Glomerular visceral epithelial cell (primary cell): ENCODE data around the gene ZMYND10.
"Not testable (repeated sequence)": the region's sequence is repeated elsewhere in the genome, so short reads cannot be mapped to it uniquely, and the experiment has no call there.

ENCODE experiments used
- DNase-seq: peaks from one replicate; pipeline ENCODE4 v3.0.0-alpha.2; 2016; ENCODE audit errors: extremely low spot score

Gene ZMYND10

DNA sequence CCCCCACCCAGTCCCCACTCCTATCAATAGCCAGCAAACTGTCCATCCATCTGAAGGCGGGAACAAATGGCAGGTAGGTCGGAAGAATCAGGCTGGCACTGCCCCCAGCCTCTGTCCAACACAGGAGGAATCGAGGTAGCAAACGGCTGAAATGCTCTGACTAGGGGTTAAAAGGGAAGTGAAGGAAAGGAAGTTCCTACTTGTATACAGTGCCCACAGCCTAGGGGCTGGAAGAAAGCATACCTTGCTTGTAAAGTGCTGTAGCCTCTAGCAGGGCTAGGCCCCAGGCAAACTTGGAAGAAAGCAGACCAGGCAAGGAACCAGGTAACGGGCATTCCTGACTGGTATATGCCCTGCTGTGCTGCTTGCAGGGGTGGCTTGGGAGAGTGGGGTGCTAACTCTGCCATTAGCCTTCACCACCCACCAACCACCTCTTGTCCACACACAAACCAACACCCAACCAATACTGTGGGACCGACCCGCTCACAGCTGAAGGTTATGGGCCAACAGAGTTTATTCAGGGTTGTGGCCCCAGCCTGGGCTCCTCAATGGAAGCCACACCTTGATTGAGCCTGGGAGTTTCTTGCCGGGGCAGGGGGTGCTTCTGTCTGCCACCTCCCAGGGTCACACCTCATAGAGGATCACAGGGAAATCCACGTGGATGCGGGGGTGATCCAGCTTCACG, 19.9 kb downstream of the ZMYND10 start:
- DNase-seq, result no peak

DNA sequence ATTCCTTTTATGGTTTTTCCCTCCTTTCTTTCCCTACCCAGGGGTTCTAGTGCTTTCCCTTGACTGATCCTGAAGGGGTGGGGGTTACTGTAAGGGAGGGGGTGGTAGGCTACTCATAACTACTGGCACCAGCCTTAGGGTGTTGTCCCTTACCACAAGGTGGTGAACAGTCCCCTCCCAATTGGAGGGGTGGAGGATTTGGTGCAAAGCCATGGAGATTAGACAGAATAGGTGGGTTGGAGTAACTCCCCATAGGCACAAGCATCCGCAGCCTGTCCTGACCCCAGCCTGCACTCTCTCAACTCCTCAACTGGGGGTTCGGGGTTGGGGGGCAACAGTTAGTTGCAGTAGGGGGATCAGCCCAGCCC, 20.4 kb downstream of the ZMYND10 start:
- no peak for DNase-seq

DNA sequence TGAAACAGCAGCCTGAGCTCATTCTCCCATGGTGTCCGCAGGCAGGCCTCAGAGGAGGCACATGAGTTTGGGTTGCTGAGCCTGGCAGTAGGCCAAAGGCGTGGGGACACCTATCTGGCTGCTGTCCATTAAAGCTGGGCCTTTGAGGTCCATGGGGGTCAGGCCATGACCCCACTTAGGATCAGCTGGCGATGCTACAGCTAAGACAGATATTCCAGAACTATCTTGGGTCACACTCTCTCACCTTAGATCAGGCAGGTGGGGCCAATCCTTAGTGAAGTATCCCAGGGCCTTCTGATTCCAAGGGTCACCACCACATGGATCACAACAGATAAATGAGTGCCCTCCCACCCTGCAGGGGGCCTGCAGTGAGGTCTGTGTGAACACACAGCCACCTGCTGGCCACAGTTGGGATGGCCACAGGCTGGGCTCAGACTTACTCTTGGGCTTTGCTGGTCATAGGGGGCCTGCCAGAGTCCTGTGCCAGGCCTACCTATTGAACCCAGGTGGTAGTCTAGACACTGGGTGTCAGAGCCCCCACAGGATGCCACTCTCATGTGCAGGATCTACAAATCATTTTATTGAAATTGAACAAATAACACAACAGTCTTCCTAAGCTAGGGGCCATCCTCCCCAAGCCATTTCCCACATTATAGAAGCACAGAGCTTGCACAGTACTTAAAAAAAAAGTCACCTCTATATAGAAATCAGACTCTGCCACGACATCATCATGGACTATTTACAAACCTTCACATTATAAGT, 21.0 kb downstream of the ZMYND10 start:
- peak; percentile 68 for DNase-seq

DNA sequence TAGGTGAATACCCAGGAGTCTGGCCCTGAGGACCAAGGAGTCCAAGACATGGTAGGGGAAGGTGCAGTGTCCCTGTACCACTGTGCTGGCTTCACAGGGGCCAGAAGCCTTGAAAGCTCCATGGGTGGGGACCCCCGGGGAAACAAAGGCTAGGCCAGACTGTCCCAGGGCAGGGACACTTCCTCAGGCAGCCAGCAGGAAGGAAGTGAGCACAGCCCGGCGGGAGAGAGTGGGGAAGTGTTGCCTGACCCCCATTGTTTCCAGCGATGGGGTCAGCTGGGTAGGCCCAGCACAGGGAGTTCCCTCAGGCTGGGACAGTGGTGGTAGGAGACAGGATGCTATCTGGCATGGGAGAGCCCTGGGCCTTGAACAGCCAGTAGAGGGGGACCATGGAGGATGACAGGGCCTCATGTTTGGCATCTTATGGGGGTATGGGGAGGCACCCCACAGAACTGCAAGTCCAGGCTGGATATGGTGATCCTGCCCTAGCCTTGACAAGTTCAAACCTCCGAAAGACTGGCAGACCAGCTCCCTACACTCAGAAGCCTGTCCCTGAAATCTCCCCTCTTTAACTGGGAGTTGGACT, 21.8 kb downstream of the ZMYND10 start:
- DNase-seq, result no peak

DNA sequence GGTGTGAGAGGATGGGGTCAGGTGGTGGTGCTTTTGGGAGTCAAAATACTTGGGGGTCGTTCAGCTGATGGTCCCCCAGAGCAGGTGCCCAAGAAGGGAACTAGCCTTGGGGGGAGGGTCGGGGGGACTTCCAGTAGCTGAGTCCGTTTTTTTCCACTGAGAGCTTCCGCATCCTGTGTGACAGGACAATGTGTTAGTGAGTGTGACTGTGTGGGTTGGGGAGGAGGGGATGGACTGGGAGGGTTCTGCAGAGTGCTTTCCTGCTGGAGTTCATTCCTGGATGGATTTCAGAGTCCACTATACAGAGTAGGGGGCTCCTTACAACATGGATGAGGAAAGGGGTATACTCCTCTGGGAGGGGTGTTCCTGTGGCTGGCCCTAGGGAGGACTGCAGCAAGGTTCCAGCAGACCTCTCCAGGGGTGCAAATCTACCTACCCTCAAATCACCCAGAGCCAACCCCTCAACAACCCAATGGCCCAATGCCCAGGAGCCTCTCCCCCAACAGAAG, 22.4 kb downstream of the ZMYND10 start:
- no peak for DNase-seq

DNA sequence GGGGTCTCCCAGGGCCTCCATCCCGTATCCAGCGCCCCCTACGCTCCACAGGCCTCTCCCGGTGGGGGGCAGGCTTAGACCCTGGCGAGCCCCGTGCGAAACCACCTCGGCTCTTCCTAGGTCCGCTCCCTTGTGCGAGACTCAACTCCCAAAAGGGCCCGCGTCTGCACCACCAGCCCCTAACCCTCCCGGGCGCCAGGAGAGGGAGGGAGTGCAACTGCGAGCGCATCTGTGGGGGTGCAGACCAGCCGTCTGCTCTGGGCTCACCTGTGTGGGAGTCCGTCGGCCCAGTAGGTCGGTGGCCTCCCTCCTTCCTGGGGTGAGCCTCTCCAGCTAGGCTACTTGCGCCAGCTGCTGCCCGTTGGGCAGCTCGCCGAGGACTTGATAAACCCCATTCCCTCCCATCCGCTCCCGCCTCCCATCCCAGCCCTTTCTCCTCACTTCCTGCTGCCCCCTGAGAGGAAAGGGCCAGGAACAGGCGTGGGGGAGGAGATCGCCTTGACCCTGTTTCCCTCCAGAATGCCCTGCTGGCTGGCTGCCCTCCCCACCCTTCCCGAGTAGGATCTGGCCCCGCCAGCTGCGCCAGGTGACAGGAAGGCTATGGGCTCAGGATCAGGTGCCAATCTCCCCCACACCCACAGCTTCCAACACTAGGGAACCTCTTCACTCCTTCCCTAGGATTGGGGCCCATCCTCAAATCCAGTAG, 23.0 kb downstream of the ZMYND10 start, which contains the start of gene HYAL2:
Gene HYAL2 (minus strand): TSS at position 360 of the 706 bp plus-strand sequence. CDS start 2,256 bp downstream, outside the sequence.
- DNase-seq, result no peak

DNA sequence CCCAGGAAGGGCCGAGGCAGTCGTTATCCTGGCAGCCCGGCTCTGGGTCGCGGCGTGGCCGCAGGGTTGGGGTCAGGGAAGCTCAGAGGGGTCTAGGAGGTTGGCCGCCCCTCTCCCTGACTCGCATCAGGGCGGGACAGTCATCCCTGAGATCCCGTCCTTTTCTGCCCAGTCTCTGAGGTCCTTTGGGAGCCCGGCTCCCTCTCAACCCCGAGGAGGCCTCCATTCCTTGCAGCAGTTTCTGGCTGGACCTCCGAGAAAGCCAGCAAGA, 23.5 kb downstream of the ZMYND10 start:
- no peak for DNase-seq

DNA sequence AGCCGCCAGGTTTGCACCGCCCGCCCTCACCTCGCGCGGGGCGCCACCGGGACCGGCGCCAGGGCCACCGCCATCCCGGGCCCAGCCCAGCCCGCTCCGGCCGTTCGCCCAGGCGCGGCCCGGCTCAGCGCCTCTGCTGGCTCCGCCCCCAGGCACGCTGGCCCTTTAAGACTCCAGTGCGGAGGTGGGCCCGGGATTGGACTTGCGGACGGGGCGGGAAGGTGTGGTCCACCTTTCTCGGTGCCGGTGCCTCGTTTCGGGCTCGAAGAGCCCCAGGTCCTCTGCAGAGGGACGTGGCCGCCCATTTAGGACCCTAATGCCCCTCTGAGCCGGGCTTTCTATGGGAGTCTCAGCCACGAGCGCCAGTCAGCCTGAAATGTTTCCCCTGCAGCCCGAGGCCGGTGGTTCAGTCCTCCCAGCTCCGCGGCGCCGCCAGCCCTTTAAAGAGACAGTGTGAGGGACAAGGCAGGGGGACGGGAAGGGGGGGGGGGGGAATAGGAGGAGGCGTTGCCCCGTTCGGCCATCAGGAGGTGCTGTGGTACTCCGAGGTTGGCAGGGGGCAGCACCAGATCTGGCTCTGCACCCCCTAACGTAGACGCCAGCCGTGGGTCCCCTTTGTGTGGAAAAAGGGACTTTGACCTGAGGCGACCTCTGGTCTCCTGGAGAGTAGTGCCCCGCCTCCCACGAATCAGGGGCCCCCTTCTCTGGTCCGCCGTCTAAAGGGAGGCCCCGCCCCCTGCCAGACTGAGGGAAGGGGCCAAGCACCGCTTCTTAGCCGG, 24.0 kb downstream of the ZMYND10 start:
- peak; percentile 84 for DNase-seq

DNA sequence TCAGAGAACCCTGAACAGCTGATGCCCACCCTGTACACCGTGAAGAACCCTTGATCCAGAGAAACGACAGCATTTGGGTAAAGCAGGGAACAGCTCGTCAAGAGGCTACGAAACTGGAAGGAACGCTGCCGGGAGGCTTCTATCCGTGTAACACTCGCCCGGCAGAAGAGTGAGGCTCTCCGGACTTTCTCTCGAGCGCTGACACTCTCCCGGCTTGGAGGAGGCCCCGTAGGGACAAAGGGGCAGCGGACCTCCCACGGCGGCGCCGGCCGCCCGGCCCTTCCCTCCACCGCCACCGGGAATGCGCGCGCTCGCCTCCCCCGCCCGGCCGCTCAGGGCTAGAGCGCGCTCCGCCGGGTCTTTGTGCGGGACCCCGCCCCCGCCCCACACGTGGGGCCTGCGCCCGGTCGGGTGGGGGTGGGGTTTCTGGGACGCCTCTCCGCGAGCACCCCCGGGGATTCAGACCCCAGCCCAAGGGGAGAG, 24.6 kb downstream of the ZMYND10 start:
- peak; percentile 68 for DNase-seq

DNA sequence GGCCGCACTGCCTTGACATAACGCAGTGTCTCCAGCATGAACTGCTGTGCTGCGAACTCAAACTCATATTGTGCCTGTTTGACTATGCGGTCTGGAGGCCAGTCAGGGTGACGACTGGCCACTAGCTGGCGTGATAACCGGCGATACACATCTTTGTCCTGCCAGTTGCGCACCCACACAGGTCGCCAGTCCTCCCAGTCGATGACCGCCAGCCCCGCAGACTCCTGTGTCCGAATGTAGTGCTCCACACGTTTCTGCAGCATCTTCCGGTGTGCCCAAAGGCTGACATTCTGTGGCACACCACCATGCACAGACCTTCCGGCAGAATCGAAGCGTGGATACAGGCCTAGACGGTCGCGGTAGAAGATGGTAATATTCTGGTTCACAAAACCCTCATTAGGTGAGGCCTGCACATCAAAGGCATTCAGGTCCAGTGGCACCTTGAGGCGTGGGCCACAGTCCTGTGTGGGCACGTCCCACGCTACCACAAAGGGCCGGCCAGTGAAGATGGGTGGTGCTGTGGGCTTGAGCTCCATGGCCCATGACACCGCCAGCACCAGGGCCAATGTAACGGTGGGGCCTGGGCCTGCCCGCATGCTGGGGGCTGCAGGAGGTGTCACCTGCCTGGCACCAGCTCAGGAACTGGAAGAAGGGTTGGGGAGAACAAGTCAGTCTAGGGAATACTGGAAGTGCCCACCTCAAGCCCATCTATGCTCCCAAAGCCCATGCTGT, 25.5 kb downstream of the ZMYND10 start:
- no peak for DNase-seq

DNA sequence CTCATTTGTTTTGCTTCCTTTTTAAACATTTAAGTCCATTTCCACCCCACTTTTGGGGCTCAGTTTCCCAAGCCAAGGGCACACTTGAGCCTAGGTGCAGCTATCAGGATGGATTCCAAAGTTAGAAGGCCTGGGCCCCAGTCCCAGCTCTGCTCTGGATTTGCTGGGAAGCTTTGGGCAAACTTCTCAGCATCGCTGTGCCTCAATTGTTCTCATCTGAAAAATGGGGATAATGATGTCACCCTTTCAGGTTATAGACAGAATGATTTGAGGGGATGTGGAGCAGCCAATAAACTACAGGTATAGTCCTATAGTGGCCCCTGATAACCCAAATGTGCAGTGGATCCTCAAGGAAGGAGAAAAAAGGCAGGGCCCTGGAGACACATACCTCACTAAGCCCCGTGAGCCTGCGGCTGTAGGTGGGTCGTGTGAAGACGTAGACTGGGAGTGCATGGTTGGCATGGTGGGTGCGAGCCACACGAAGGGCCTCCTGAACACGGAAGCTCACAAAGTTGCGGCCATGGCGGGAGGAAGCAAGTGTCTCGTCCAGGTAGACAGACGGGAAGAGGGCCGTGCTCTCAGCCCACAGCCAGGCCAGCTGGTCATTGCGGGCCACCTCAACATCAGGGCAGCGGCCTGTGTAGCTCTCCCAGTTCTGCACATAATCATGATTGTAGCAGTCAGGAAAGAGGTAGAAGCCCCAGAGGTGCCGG, 26.2 kb downstream of the ZMYND10 start:
- no peak for DNase-seq

DNA sequence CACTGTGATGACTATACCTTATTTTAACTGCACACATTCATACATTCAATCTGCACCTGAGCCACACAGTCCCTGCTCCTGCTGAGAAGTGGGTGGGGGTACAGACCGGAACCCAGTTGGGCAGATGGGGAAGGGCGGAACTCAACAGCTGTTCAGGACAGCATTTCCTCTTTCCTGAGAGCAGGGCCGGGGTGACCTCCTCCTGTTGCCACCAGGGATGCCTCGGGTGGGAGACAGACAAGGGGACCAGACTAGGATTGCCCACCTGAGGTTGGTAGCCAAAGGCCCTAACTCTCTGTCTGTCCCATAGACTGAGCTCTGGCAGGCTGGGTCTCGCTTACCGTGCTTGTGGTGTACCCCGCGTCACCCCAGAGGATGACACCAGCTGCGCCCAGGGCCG, 26.9 kb downstream of the ZMYND10 start:
- DNase-seq, result no peak

DNA sequence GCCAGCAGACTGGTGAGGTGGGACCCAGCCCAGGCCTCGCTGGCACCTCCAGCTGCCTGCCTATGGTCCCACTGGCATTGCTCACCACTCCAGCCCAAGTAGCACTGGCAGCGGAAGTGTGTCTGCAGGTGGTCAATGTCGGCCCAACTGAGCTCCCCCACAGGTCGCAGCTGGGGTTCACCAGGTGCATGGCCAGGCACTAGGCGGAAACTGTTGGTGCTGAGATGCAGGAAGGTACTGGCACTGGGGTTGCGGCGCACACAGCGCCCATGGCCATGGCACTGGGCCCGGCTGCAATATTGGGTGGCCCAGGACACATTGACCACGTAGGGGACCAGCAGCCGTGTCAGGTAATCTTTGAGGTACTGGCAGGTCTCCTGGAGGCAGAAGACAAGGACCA, 27.4 kb downstream of the ZMYND10 start:
- no peak for DNase-seq

DNA sequence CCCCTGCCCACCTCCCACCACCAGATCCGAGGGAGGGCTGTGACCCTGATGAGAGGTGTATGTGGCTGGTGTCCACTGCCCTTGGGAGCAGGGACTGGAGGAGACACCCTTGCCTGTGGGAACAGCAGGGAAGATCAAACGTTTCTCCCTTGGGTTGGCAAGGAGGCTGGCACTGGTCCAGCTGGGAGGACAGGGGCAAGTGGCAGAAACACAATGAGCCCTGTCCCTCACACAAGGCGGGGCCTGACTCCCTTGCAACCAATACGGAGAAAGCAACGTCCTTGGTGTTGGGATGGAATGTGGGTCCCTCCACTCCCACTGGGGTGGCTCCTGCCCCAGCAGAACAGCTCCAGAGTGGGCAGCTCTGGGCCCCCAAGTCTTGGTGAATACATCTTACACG, 28.2 kb downstream of the ZMYND10 start:
- no peak for DNase-seq

DNA sequence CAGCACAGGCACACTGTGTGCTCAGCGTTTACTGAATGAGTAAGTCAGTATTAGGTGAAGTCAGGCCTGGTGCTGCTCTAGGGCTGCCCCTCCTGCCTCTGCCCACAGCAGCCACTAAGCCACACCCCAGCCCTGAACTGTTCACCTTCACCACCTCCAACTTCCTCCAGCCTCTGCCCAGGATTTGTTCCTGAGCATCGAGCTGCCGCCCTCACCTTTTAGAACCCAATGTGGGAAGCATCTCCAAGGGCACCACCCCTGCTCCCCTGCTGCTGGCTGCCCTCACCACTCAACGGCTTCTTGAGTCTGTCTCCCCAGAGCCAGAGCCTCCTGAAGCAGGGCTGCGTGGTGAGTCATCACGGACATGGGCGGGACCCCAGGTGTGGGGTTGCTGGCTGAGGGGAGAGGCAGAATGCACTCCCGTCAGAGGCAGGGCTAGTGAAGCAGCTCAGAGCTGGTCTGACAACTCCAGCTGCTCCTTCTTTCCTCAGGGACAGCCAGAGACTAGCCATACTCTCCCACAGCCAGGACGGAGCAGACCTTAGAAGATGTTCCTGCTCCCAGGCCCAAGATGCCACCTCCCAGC, 28.8 kb downstream of the ZMYND10 start:
- DNase-seq, result peak; percentile 87

DNA sequence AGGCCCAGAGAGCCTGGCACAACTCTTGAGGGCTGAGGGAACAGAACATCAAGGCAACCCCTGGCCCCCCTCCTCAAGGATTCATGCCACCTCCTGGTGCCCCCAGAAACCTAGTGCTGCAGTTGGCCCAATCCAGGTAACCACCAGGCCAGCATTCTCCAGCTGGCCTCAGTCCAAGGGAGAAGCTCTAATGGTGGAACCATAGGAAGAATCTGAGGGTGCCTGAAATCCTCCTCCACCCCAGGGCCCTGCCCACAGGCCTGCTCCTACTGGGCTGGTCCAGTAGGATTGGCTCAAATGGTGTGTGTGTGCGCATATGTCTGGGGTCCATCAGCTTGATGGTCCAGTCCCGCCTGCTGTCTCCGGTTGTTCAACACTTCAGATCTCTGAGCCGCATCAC, 30.7 kb downstream of the ZMYND10 start:
- no peak for DNase-seq

DNA sequence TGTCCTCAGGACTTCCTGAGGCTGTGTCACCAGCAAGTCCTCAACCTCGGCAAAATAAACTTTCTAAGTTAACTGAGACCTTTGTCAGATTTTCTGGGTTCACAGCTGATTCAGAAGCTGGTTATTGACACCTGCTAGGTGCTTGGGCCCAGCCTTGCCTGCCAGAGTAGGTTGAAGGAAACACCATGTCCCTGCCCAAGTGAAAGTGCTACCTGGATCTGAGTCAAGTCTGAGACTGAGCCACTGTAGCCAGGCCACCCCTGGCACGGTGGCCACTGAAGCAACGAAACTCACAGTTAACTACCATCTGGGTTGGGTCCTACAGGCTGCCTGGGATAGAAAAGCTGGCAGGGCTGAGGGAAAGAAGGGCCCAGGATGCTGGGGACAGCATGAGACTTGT, 31.2 kb downstream of the ZMYND10 start:
- DNase-seq, result no peak

DNA sequence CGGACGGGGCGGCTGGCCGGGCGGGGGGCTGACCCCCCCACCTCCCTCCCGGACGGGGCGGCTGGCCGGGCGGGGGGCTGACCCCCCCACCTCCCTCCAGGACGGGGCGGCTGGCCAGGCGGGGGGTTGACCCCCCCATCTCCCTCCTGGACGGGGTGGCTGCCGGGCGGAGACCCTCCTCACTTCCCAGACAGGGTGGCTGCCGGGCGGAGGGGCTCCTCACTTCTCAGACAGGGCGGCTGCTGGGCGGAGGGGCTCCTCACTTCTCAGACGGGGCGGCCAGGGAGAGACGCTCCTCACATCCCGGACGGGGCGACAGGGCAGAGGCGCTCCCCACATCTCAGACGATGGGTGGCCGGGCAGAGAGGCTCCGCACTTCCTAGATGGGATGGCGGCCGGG, 33.5 kb downstream of the ZMYND10 start:
- not testable (repeated sequence) for DNase-seq

DNA sequence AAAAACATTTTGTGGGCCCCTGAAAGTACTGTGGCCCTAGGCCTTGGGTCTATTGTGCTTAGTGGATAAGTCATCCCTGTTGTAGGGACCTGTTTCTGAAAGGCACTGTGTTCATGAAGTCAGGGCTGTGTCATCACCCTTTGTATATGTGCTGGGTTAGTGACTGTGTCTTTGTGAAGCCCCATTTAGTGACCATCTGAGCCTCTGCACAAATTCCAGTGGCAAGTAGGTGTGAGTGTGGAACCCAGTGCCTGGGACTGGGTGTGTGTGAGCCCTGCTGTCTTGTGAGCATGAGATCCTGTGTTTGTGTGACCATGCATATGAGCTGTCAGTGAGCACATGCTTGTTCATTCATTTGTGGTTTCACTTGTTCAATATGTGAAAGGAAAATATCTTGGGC, 40.9 kb downstream of the ZMYND10 start:
- DNase-seq, result no peak
